COR-L47 (cell line): Measurements from ENCODE around the gene VAV2.
"Not testable (repeated sequence)": the region's sequence is repeated elsewhere in the genome, so short reads cannot be mapped to it uniquely, and the experiment has no call there.

ENCODE experiments used
- DNase-seq: peaks from one replicate; lab custom pipeline; 2025; lab: John Stamatoyannopoulos, UW

Gene VAV2

DNA sequence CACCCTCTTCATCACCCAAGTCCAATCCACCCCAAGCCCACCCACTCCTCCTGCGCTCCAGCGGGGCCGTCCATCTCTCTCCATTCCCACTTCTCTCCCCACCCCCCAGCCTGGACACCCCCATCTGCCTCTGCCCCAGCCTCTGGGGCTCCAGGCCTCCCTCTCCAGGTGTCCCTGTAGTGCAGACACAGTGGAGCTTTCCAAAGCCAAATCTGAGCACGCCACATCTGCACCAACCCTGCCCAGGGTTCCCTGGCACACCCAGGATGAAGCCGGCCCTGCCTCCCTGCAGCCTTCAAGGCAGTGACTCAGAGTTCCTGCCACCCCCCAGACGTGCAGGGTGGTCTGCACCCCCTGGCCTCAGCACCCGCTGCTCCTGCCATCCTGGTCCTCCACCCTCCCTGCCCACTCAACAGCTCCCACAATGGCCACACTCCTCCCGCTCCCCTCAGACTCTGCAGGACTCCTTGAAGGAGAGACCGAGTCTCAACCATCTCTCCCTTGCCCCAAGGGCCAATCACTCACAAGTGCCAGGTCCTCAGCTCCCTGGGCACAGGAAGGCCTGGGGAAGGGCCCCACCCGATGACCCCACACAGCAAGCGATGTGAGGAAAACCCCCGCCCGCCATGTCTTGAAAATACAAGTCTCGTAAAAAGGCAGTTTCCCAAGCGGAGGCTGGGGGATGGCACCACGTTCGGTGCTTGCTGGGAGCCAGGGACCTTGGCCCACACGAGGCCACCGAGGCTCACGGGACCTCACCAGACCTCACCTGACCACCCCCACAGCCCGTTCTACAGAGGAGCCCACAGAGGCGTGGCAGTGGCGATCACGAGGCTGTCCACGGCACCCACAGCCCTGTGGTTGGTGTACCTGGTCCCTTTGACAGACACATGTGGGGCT, 22.2 kb downstream of the VAV2 start:
- no peak for DNase-seq

DNA sequence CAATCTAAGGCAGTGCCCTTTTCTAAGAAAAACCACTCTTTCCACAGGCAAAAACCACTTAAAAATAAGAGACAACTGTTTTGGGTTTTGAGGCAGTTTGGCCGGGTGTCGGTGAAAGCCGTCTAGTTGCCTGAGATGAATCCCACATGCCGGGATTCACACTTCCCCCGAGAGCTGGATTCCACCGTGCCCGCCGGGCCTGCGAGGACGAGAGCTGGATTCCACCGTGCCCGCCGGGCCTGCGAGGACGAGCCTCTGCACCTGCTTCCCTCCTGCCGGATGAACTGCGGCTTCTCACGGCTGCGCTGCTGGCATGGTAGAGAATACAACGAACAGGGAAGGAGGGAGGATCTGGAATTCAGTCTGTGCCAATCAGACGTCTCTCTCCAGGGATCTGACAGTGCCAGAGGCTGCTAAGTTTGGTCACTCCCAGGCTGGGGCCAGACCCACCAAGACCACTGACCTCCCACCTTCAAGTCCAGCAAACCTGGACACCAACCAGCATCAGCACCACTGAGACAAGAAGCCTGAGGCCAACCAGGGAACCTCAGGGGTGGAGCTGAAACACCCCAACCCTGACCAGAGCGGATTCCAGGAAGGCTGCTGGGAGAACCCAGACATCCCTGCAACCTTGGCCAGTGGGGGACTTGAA, 23.0 kb downstream of the VAV2 start:
- DNase-seq = no peak

DNA sequence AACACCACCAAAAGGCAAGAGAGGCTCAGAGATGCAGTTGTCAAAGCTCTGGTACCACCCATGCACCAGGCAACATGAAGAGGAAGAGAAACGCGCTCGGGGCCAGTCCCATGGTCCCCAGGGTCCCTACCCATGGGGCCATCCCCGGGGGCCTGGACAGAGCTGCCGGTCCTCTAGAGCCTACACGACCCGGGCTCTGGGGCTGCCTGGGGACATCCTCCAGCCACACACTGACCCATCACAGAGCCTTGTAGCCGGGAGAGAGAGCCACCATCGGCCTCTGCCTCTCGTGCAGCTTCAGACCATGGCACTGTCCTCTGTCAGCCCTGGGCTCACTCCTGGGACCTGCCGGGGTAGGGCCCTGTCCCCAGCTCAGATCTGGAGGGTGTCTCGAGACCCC, 23.7 kb downstream of the VAV2 start:
- no peak for DNase-seq

DNA sequence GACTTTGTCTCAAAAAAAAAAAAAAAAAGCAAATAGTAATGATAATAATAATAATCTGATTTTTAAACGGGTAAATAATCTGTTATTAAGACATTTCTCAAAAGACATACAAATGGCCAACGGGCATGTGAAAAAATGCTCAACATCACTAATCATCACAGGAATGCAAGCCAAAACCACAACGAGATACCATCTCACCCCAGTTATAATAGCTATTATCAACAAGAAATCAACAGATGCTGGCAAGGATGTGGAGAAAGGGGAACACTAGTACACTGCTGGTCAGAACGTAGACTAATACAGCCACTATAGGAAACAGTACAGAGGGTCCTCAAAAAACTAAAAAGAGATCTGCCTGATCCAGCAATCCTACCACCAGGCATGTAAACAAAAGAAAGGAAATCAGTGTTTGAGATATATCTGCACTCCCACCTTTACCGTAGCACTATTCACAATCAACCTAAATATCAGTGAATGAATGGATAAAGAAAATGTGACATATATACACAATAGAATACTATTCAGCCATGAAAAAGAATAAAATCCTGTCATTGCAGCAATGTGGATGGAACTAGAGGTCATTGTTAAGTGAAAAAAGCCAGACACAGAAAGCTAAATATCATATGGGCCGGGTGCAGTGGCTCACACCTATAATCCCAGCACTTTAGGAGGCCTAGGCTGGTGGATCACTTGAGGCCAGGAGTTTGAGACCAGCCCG, 24.9 kb downstream of the VAV2 start:
- DNase-seq = no peak

DNA sequence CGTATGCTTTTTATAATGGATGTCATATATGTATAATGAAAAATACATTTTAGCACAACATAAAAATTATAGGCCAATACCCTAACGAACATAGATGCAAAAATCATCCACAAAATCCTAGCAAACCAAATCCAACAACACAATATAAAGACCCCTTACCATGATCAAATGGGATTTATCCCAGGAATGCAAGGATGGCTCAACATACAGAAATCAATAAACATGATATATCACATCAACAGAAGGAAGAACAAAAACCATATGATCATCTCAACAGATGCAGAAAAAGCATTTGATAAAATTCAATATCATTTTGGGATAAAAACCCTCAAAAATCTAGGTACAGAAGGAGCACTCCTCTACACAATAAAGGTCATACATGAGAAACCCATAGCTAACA, 27.7 kb downstream of the VAV2 start:
- DNase-seq = no peak

DNA sequence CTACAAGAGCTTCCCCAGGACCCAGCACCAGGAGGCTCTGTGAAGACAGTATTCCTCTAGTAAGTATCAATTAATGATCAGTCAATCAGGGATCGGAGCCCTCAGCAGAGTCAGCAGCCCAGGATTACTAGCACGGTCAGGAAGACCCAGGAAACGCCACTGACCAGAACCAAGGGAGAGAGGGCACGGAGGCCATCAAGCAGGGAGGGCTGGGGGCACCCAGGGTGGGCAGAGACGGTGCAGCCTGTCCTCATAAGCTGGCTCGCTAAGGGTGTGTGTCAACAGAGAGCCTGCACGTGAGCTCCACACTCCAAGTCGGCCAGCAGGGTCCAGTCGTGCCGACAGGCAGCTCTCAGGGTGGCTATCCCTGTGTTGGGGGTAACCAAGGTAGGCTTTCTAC, 29.0 kb downstream of the VAV2 start:
- DNase-seq = no peak

DNA sequence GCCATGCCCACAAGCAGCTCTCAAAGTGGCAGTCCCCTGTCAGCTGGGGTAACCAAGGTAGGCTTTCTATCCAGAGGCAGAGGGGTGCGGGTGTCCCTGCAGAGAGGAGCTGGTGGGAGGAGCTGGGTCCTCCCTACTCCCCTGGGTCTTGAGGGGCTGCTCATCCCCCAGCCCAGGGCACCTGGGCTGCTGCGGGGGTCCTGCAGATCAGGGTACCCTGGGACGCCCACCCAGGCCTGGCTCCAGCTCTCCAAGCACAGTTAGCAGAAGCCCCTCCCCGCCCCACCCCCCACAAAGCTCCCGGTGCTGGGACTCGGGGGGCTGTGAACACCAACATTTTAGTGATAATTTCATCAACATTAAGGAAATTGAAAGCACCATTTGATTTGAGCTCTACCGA, 29.8 kb downstream of the VAV2 start:
- no peak for DNase-seq

DNA sequence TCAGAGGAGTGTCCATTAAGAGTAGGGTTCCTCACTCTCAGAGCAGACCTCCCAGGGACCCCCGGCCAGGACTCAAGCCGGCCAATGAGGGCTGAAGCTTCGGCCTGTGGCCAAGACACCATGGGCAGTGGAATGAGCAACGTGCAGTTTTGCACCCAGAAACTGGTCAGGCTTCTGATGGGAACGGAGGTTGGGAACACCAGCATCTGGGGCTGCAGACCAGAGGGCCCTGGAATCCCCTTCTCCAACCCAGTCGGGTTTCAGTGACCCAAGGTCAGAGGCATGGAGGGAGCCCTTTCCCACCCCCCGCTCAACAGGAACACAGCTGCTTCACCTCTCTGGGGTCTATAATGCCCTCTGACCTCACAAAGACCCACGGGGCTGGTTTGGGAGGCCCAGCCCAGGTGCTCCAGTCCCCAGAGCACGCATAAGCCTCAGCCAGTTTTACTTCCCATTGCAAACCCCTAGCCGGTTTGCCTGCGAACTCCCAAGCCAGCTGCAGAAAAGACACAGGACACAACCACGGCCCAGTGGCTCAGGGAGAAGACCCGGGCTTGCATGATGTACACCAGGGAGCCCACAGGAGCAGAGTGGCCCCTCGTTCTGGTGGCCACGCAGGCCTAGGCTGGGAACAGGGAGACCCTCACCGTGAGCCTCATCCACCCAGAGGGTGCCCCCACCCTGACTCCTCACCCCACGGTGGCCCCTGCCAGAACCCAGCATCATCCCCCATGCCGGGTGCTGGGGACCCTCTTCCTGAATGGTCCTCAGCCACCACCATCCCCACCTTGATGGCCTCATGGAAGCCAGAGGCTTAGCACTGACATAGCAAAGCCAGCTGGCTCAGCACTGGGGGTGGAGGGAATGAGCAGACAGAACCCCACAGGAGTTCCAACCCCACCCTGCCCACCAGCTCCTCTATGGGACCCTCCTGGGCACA, 30.6 kb downstream of the VAV2 start:
- DNase-seq = no peak

DNA sequence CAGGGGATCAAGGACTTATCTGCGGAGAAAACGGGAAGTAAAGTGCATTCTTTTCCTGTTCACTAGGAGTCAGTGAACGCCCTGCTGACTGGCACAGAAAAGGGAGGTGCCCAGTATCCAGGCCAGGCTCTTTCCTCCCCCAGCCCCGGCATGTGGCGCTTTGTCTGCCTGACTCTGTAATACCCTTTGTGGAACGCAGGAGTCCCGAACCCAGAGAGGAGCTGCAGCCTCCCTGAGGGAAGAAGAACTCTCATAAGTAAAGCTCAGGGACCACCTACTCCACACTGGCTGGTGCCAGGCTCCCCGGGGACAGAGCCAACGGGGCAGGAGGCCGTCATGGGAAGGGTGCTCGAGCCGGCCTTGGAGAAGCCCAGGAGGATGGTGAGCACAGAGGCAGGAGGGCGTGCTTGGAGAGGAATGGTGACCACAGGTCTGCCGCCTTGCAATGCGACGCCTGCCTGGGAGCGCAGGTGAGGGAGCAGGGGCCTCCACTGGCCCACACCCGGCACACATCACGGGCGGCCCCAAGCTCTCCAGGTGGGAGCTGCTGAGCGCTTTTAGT, 31.5 kb downstream of the VAV2 start:
- no peak for DNase-seq

DNA sequence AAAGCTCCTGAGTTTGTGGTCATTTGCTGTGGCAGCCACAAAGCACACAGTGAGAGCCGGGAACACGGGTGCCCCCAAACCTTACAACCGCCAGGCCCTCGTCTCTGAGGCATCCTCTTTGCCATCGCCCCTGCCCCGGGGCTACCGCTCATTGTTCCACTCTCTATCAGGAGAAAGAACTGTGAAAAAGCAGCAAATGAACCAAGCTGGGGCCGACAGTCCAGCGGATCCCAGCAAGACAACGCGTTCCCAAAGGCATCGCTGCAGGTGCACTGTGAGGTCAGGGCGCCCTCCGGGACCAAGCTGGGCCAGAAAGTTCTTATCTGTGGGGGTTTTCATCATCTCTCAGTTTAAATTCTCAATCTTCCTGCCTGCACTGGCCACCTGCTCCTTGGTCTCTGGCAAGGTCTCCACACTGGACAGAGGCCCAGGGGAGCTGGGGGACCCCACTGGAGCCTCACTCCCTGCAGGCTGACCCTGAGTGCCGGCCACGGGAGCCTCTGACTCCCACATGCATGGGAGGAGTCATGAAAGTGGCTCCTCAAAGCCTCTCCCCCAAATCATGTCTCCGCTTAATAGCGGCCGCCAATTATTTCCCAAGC, 32.1 kb downstream of the VAV2 start:
- no peak for DNase-seq

DNA sequence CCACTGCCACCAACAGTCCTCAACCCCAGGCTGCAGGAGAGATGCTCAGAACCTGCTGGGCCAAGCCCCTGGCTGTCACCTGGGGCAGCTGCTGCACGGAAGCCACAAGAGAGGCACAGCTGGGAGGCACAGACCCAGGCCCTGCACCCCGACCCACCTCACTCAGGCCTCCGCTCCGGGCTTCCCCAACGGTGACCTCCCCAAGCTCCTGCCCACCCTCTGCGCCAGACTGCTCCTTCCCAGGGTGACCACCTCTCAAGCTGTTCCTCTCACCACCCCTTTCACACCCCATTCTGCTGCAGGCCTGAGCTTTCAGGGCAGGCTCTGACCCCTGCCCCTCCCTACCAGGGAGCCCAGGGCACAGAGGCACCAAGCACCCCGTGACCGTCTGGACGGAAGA, 33.0 kb downstream of the VAV2 start:
- no peak for DNase-seq

DNA sequence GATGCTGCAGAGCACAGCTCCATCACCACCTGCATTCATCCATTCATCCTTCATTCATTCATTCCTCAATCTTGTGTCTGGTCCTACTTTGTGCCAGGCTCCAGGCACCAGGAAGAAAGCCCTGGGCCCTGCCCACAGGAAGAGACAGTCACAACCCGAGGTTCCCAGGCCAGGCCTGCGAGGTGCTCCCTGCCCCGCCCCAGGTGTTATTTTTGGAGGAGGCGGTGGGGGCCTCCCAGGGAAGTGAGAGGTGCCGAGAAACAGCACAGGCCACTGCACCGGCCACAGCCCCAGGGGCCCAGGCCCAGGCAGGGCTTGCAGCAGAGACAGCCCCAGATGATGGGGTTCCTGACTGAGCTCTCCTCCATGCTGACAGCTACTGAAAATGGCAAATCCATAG, 33.4 kb downstream of the VAV2 start:
- DNase-seq = no peak

DNA sequence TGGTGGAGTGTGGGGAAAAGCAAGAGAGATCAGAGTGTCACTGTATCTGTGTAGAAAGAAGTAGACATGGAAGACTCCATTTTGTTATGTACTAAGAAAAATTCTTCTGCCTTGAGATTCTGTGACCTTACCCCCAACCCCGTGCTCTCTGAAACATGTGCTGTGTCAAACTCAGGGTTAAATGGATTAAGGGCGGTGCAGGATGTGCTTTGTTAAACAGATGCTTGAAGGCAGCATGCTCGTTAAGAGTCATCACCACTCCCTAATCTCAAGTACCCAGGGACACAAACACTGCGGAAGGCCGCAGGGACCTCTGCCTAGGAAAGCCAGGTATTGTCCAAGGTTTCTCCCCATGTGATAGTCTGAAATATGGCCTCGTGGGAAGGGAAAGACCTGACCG, 34.4 kb downstream of the VAV2 start:
- DNase-seq = not testable (repeated sequence)

DNA sequence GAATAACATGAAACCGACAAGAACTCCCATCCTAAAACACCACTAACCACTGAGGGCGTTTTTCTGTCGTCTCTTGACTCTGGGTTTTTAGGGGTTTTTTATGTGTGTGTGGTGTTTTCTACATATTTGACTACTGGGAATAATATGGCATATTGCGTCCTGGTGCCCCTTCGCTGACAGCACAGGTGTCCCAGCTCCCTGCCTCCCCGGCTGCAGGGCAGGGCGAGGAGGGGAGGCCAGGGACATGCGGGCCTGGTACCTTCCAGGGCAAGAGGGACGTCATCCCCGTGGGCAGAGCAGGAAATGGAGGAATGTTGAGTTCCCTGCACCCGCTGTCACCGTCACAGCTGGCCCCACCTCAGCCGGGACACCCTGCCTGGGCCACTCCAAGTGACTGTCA, 34.8 kb downstream of the VAV2 start:
- DNase-seq = no peak

DNA sequence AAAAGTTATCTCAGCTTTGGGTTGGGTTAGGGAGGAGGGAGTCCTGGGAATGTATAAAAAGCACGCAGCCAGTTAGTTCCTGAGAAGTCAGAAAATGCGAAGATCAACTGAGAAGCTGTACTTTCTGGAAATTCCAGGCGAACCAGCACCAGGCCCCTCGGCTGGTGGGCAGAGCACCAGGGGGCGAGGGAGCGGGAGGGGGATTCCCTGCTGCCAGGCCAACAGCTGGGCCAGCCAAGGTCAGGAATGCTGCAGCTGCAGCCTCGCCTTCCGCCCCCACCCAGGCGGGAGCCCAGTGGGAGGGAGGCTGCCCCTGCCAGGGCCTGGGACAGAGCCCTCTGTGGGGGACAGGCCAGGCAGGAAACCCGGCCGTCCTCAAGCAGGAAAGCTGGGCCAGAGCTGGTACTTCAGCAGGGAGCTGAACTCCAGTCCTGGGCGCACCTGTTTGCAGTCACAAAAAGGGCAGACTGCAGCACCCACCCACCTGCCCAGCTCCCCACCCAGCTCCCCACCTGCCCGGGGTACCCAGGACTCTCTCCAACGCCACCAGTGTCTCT, 35.5 kb downstream of the VAV2 start:
- no peak for DNase-seq

DNA sequence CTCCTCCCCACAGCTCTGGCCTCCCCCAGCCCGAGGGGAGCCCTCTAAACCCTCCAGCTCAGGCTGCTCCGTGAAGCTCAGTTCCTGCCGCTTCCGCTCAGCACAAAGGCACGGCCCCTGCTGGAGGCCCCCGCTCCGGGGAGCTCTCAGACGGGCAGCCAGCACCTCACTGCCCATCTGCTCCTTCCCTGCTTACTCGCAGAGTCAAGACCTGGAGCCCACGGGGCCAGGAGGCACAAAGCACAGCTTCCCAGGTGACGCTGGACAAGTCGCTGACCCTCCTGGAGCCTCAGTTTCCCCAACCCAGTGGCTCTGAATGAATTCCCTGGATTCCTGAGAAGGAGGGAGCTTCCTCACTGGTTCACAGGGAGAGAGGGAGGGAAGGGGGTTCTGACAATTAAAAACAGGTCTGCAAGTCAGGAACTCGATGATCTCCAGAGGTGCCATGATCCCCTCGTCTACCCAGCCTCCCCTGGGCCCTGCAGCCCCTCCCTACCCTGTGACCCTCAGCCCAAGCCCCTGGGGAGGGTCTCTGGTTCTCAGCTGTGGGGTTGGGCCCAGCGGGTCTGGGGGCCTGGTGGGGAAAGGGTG, 36.2 kb downstream of the VAV2 start:
- DNase-seq = no peak

DNA sequence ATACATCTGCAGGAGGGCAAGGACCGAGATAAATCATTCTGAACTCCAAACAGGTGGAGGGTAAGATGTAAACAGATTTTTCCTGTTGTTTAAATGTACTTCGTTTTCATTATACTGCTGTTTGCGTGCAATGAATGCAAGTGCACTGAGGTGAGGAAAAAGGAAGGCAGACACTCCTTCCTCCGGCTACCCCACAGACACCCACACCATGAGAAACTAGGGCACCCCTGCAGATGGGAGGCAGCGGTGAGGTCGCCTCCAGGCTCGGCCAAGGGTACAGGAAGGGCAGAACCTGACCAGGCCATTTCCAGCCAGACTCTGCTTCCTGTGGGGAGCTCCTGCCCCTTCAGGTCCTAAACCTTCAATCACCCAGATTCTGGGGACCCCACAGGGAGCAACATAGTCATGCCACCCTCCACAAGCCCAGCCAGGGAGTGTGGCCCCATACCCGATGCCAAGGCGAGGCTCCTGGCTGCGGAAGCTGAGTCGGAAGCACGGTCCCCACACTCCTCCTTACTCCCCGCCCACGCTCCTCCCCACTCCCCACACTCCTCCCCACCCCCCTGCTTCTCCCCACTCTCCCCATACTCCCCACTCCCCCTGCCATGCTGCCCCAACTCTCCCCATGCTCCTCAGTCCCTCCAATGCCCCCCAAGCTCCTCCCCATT, 37.1 kb downstream of the VAV2 start:
- DNase-seq = no peak

DNA sequence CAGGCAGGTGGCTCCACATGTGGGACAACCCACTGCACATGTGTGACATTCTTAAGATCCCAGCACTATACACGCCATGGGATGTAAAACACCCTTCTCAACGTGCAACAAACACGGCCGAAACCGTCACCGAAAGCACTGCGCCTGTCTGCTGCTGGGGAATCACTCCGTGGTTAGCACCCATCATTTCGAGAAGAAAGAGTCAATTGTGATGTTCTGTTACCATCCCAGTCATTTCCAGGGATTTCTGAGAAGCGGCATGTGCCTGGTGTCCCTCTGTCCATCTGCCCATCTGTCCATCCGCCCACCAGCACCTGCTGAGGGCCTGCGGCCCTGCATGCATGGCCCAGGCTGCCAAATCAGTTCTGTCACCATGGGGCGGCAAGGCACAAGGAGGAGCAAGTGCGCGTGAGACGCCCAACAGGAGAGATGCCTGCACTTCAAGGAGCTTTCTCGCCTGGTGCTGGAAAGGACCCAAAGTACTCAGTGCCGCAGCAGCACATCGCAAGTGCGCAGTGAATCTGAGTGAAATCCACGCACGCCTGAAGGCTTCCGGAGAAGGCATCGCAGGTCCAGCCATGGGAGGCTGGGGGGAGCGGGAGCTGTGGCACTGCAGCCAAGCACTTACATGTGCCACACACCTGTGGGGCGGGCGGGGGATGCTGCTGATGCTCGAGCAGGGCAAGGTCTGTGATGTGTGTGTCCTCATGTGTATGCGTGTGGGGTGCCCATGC, 38.0 kb downstream of the VAV2 start:
- no peak for DNase-seq

DNA sequence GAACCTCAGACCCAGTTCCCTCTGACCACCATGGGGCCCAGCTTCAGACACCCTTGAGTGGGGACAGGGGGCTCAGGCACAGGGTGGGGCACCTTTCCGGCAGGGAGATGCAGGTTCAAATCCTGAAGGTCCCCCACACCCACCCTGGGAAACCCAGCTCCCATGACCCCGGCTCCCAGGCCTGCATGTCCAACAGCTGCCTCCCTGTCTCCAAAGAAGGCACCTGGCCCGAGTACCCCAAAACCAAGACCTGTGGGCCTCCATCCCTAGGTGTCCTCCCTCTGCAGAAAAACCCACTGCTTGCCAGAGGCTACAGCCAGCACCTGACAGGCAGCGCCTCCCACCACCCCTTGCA, 38.5 kb downstream of the VAV2 start:
- DNase-seq = no peak
